C4-2B (cell line): ENCODE data around the gene PGGT1B.

Source experiments
- CTCF ChIP-seq: fragments of 450-650 bp; conservative IDR thresholded peaks from 2 replicates; pipeline ENCODE4 v1.5.1; 2017; ENCODE audit warnings: mild to moderate bottlenecking
- ZFX ChIP-seq: fragments of 450-650 bp; IDR thresholded peaks from 2 replicates; pipeline ENCODE4 v1.6.1; 2017

- TF ChIP-seq CTCF (no peak), ZFX (no peak)
These were observed 80.9 kb downstream of the PGGT1B start for GRCh38 chr5:115181757-115182156.
